ENCODE results near the gene ITGA6.

The ITGA6 gene

DNA sequence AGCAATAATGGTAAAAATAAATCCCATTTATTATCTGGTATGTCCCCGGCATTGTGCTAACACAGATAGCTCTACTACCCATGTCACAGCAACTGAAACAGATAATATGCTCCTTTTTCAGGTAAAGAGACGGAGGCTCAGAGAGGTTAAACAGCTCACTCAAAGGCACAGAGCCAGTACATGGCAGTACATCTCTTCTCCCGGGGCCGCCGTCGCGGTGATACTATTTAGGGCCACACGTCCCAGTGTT is 127.8 kb downstream of the ITGA6 start:
- POLR2A ChIA-PET, result interaction anchor here (0.9 kb wide), 1 partner anchor 9 kb away, joined by 3 read pairs; no protein-coding TSS in a partner anchor
- no peak for TF ChIP-seq L3MBTL2 (conservative IDR thresholded peaks at IDR 0.05)

More for the DNA sequence above, 127.8 kb downstream of the ITGA6 start:
- CTCF ChIA-PET, result no interaction called here
- DNase-seq (ENCODE audit: extremely low spot score), result no peak

All from HEK293T (cell line).